Stomach (tissue), 4 donors: Measurements from ENCODE around the gene XPO5.

ENCODE experiments used
- POLR2A ChIP-seq, 4 donors: fragments of 450-650 bp; IDR thresholded peaks; one replicate each; pipeline ENCODE4 v1.6.1; 2016; ENCODE audit warnings: antibody characterized with exemption in 4 of 4, control low read depth in 2 of 4, mild to moderate bottlenecking in 1 of 4, moderate library complexity in 1 of 4
- TF ChIP-seq, protein P1 (sequence below), 7 experiments: fragments of 450-650 bp in 4 of 7; fragments of 200-600 bp in 3 of 7; sonication (generic) in 3 of 7; IDR thresholded peaks; one replicate each; pipeline ENCODE4 v1.5.1; 2016 to 2019; ENCODE audit warnings: antibody characterized with exemption in 7 of 7, control low read depth in 2 of 7, mild to moderate bottlenecking in 1 of 7

DNA sequence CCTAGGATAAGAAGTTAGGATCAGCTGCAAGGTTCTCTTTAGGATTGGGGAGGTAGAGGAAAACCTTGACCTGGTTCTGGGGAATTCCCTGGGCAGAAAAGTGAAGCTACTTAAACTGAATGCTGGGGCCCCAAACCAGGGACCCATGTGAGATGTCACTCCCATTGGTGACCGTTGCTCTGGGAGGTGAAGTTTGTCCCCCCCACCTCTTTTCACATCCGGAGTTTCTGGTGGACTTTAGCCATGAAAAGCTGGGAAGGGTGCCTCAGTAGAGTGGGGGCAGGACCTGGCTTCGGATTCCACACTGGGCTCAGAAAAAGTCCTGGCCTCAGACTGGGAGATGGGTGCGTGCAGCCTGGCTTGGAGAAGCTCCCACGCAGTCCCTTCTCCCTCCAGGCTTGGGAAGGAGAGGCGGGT, 85.3 kb downstream of the XPO5 start:
- TF ChIP-seq, protein P1, sequence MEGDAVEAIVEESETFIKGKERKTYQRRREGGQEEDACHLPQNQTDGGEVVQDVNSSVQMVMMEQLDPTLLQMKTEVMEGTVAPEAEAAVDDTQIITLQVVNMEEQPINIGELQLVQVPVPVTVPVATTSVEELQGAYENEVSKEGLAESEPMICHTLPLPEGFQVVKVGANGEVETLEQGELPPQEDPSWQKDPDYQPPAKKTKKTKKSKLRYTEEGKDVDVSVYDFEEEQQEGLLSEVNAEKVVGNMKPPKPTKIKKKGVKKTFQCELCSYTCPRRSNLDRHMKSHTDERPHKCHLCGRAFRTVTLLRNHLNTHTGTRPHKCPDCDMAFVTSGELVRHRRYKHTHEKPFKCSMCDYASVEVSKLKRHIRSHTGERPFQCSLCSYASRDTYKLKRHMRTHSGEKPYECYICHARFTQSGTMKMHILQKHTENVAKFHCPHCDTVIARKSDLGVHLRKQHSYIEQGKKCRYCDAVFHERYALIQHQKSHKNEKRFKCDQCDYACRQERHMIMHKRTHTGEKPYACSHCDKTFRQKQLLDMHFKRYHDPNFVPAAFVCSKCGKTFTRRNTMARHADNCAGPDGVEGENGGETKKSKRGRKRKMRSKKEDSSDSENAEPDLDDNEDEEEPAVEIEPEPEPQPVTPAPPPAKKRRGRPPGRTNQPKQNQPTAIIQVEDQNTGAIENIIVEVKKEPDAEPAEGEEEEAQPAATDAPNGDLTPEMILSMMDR (IDR thresholded peaks at IDR 0.05), result no peak
- TF ChIP-seq POLR2A (IDR thresholded peaks at IDR 0.05), result no peak
